HFFc6 (cell line): ENCODE results near the gene DYNC1H1. TPM values are rescaled to one million over a fixed set of nuclear protein-coding genes. Genes with fewer than 3 reads are reported as not detected.

Experiments used
- DNase-seq: peaks from one replicate; pipeline ENCODE4 v3.0.0-alpha.2; 2018
- H3K27ac Mint-ChIP-seq: 2 replicates; pipeline ENCODE4 v1.8.0; 2020; ENCODE audit warnings: mild to moderate bottlenecking, mixed read lengths
- H3K27me3 Mint-ChIP-seq: 2 replicates; pipeline ENCODE4 v1.8.0; 2021; ENCODE audit warnings: mild to moderate bottlenecking, moderate library complexity, mixed read lengths; ENCODE audit not compliant: insufficient read depth
- H3K36me3 Mint-ChIP-seq: 2 replicates; pipeline ENCODE4 v1.8.0; 2021; ENCODE audit warnings: low read depth, mixed read lengths
- H3K4me1 Mint-ChIP-seq: 2 replicates; pipeline ENCODE4 v1.8.0; 2020; ENCODE audit warnings: low read depth, mixed read lengths
- H3K4me3 Mint-ChIP-seq: 2 replicates; pipeline ENCODE4 v1.8.0; 2020; ENCODE audit warnings: mild to moderate bottlenecking, moderate library complexity, mixed read lengths
- H3K9me3 Mint-ChIP-seq: 2 replicates; pipeline ENCODE4 v1.8.0; 2020; ENCODE audit warnings: mild to moderate bottlenecking, mixed read lengths
- total RNA-seq, 6 experiments: library from RNA; stranded (reverse); fragmentation: NEBNext Ultra II Directional; extraction: Animal tissue kit (Norgen Biotek cat#: 25700); gene quantifications; 2 replicates in 1 of 6; 3 replicates in 5 of 6; pipeline ENCODE4 v1.2.3, GENCODE V29; 2021
- TF ChIP-seq, protein P1 (sequence below): fragments of 200-600 bp; sonication (generic); IDR thresholded peaks from 2 replicates; pipeline ENCODE4 v1.5.0; 2021; ENCODE audit warnings: antibody characterized with exemption, mild to moderate bottlenecking

Gene DYNC1H1
- total RNA-seq, 6 experiments from 2014 or later = 364 to 643 (median 408) TPM

DNA sequence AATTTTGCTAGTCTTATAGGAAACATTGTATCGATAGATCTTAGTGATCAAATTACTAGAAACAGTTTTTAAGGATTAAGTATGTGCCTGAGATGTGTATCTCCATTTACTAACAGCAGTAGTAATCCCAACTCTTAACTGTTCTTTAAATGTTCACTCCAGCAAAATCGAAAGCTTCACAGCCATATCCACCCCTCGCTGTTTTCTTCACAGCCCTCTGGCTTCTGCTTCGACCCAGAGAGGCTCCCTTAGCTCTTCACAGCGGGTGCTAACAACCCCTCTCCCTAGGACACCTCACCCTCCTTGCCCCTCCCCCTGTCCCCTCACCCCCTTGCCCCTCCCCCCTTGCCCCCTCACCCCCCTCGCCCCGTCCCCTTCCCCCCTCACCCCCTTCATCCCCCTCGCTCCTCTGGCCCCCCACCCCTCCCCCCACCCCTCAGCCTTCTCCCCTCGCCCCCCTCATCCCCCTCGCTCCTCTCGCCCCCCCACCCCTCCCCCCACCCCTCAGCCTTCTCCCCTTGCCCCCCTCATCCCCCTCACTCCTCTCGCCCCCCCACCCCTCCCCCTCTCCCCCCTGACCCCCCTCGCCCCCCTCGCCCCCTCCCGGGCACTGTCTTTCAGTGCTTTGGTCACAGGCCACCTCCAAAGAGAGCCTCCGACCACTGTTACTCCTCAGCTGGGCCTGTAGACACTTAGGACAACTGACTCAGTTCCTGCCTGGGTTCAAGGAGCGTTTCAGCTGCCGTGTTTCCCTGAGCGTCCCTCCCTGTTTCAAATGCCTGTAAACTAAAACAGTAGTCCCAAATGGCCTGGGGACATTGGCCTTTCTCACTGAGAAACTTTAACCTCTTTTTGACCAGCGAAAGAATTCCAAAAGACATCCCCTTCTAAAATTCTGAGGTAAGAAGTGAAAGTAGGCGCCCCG is 46.0 kb upstream of the DYNC1H1 start:
- TF ChIP-seq, protein P1, sequence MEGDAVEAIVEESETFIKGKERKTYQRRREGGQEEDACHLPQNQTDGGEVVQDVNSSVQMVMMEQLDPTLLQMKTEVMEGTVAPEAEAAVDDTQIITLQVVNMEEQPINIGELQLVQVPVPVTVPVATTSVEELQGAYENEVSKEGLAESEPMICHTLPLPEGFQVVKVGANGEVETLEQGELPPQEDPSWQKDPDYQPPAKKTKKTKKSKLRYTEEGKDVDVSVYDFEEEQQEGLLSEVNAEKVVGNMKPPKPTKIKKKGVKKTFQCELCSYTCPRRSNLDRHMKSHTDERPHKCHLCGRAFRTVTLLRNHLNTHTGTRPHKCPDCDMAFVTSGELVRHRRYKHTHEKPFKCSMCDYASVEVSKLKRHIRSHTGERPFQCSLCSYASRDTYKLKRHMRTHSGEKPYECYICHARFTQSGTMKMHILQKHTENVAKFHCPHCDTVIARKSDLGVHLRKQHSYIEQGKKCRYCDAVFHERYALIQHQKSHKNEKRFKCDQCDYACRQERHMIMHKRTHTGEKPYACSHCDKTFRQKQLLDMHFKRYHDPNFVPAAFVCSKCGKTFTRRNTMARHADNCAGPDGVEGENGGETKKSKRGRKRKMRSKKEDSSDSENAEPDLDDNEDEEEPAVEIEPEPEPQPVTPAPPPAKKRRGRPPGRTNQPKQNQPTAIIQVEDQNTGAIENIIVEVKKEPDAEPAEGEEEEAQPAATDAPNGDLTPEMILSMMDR = no peak
- Mint-ChIP-seq H3K36me3 (peaks cover 18% of the 10 kb centered on the region), H3K4me1 (no peaks in the 10 kb centered on the region), H3K4me3 (no peak overlapping the region), H3K9me3 (no peaks in the 10 kb centered on the region), H3K27me3 (peaks cover 6% of the 10 kb centered on the region), H3K27ac (no peak overlapping the region)
- DNase-seq = no peak

DNA sequence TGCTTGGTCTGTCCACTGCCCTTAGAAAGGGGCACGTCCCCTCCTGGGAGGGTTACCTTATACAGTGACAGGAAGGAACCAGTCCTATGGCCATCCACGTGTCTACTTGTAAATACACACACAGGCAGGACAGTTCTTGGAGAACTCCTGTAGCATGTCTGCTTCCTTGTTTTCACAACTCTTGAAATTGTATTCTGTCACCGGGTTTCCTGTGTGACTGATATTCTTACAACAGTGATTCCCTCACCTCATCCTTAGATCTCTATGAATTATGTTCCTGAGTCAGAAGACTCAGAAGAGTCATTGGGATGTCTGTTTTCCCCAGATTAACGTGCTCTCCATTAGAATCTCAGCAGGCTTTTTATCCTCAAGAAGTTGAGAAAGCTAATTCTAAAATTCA is 44.1 kb upstream of the DYNC1H1 start:
- Mint-ChIP-seq H3K9me3 (no peaks in the 10 kb centered on the region), H3K27me3 (peaks cover 6% of the 10 kb centered on the region), H3K27ac (no peak overlapping the region), H3K4me1 (no peaks in the 10 kb centered on the region), H3K36me3 (peaks cover 9% of the 10 kb centered on the region), H3K4me3 (no peak overlapping the region)
- TF ChIP-seq, protein P1 = no peak
- no peak for DNase-seq

DNA sequence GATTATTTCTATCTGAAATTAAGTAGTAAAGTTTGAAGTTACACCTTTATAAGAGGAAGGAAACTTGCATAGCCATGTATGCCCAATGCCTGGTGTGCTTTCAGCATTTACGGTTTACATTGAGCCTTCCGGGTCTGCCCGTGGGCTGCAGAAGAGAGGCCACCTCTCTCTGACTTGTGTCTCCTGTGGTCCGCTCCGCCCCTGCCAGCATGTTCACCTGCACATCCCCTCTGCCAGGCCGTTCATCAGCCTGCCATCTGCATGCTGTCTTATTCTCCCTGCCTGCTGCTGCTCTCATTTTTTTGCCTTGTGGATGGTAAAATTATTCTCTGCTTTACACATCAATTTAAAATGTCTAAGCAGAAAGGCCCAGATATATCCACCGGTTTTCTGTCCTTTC is 41.5 kb upstream of the DYNC1H1 start:
- peaks cover 16% of the 10 kb centered on the region for H3K4me1 Mint-ChIP-seq
- no peak overlapping the region for H3K4me3 Mint-ChIP-seq
- TF ChIP-seq, protein P1 = no peak
- DNase-seq = no peak
- no peak overlapping the region for H3K27ac Mint-ChIP-seq
- H3K36me3 Mint-ChIP-seq = peaks cover 9% of the 10 kb centered on the region
- peaks cover 4% of the 10 kb centered on the region; the same call in 1 of the 2 replicates for H3K27me3 Mint-ChIP-seq
- no peaks in the 10 kb centered on the region for H3K9me3 Mint-ChIP-seq

DNA sequence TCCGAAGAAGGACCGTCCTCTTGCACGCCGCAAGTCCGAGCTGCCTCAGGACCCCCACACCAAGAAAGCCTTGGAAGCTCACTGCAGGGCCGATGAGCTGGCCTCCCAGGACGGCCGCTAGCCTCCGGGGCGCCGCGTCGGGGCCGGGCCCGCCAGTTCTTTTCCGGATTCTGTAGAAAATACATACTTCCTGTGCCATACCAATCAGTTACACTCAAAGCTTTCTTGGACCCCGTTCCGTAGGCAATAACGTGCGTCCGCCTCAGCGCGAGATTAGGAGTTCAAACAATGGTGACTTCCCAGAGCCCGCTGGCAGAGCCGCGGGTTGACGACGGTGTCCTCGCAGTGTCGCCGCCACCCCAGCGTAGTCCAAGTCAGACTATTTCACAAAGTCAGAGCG is 39.2 kb upstream of the DYNC1H1 start:
- H3K36me3 Mint-ChIP-seq = peaks cover 16% of the 10 kb centered on the region

DNA sequence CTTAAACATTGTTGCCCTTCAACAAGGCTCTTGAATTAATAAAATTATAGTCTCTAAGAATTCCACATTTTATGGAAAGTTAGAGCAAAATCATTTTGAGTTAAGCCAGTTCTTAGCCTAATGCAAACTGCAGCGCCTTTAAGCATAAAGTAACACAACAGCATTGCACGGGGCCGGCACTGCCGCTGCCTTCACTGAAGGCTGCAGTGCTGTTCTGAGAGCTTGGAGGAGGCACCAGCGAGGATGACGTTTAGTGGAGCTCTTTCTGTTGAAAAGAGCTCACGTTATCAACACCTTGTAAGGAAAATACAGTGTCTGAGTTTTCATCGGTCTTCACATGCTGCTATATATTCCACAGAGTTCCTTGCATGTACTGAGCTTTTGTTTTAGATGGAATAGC is 38.3 kb upstream of the DYNC1H1 start:
- Mint-ChIP-seq H3K27ac (peak overlapping the region; percentile 81; the same call in 1 of the 2 replicates), H3K4me3 (no peak overlapping the region), H3K36me3 (peaks cover 16% of the 10 kb centered on the region), H3K27me3 (no peaks in the 10 kb centered on the region), H3K9me3 (no peaks in the 10 kb centered on the region), H3K4me1 (peaks cover 24% of the 10 kb centered on the region)
- DNase-seq = no peak
- TF ChIP-seq, protein P1 = no peak

More for the DNA sequence above, 39.2 kb upstream of the DYNC1H1 start:
- Mint-ChIP-seq H3K4me1 (peaks cover 24% of the 10 kb centered on the region), H3K27ac (no peak overlapping the region), H3K27me3 (no peaks in the 10 kb centered on the region), H3K4me3 (no peak overlapping the region), H3K9me3 (no peaks in the 10 kb centered on the region)
- no peak for DNase-seq
- TF ChIP-seq, protein P1 = no peak
